B cell (primary cell): ENCODE results near the gene COQ8A. TPM values are rescaled to one million over a fixed set of nuclear protein-coding genes. Genes with fewer than 3 reads are reported as not detected.

Source experiments
- ATAC-seq: fragments of 200-7000 bp; cut with Tn5 transposase; one replicate; pipeline ENCODE4 v1.10.0; 2021; ENCODE audit warnings: low read depth, mild to moderate bottlenecking, moderate number of reproducible peaks, moderate library complexity
- CTCF ChIA-PET: fragments of 350-600 bp; sonication (Branson Sonifier 250); formaldehyde crosslinking; loops from one replicate; lab custom pipeline; 2021; ENCODE audit warnings: antibody characterized with exemption, inconsistent platforms; lab: Charles Lee
- POLR2A ChIA-PET: fragments of 350-600 bp; sonication (Branson Sonifier 250); formaldehyde crosslinking; loops from one replicate; lab custom pipeline; 2021; ENCODE audit warnings: antibody characterized with exemption; lab: Charles Lee
- DNase-seq: peaks from one replicate; pipeline ENCODE4 v3.0.0; 2013
- H2AFZ ChIP-seq: 2 replicates; pipeline ENCODE4 v1.6.1; 2012; ENCODE audit warnings: mild to moderate bottlenecking, low read depth, low read length; ENCODE audit not compliant: insufficient read depth, poor library complexity, severe bottlenecking
- H3K27ac ChIP-seq, 2 donors: 1 replicate in 1 of 2; 2 replicates in 1 of 2; pipeline ENCODE4 v1.5.1; 2012 to 2013; ENCODE audit warnings: low read length in 2 of 2, mild to moderate bottlenecking in 2 of 2, moderate library complexity in 1 of 2
- H3K27me3 ChIP-seq, 4 experiments: fragments of 200-600 bp in 1 of 4; sonication (generic) in 1 of 4; replicated peaks in 1 of 4; 1 replicate in 2 of 4; 2 replicates in 2 of 4; pipeline versions ENCODE4 v1.6.1 to v1.7.0; 2013 to 2016; ENCODE audit warnings: low read length in 3 of 4, mild to moderate bottlenecking in 2 of 4, mixed read lengths in 1 of 4, moderate library complexity in 1 of 4; ENCODE audit not compliant: insufficient read depth in 4 of 4, control insufficient read depth in 3 of 4; ENCODE audit errors: control extremely low read depth in 1 of 4
- H3K36me3 ChIP-seq, 2 experiments: replicated peaks in 1 of 2; 1 replicate in 1 of 2; 2 replicates in 1 of 2; pipeline versions ENCODE4 v1.6.1 to v1.7.1; 2013; ENCODE audit warnings: low read length in 1 of 2; ENCODE audit not compliant: insufficient read depth in 2 of 2, control insufficient read depth in 1 of 2; ENCODE audit errors: control extremely low read depth in 1 of 2, extremely low read depth in 1 of 2
- H3K4me1 ChIP-seq, 2 donors: fragments of 200-600 bp in 1 of 2; sonication (generic) in 1 of 2; 1 replicate in 1 of 2; 2 replicates in 1 of 2; pipeline versions ENCODE4 v1.5.1 to v1.6.1; 2013 to 2017; ENCODE audit warnings: low read length in 2 of 2; ENCODE audit not compliant: control insufficient read depth in 2 of 2, insufficient read depth in 2 of 2
- H3K4me2 ChIP-seq: replicated peaks from 2 replicates; pipeline ENCODE3; 2012; ENCODE audit warnings: mild to moderate bottlenecking, low read depth, low read length; ENCODE audit not compliant: poor library complexity, severe bottlenecking
- H3K4me3 ChIP-seq, 5 experiments: fragments of 200-600 bp in 1 of 5; sonication (generic) in 1 of 5; 1 replicate in 3 of 5; 2 replicates in 2 of 5; pipeline versions ENCODE4 v1.5.1 to v1.7.0; 2011 to 2016; ENCODE audit warnings: low read length in 4 of 5, mild to moderate bottlenecking in 4 of 5, low read depth in 2 of 5, control low read depth in 1 of 5, moderate library complexity in 1 of 5; ENCODE audit not compliant: insufficient read depth in 1 of 5; ENCODE audit errors: control extremely low read depth in 1 of 5, extremely low read depth in 1 of 5
- H3K79me2 ChIP-seq: fragments of 200-600 bp; sonication (generic); one replicate; pipeline ENCODE4 v1.6.0; 2016; ENCODE audit warnings: low read length; ENCODE audit not compliant: control insufficient read depth, insufficient read depth
- H3K9ac ChIP-seq: fragments of 200-600 bp; sonication (generic); 2 replicates; pipeline ENCODE4 v1.6.1; 2017; ENCODE audit warnings: mild to moderate bottlenecking, low read length, moderate library complexity
- H3K9me3 ChIP-seq, 3 donors: one replicate each; pipeline versions ENCODE4 v1.6.1 to v1.7.1; 2013; ENCODE audit warnings: low read length in 2 of 3; ENCODE audit not compliant: control insufficient read depth in 2 of 3, insufficient read depth in 1 of 3; ENCODE audit errors: control extremely low read depth in 1 of 3
- H4K20me1 ChIP-seq: 2 replicates; pipeline ENCODE4 v1.6.0; 2012; ENCODE audit warnings: mild to moderate bottlenecking, low read length; ENCODE audit not compliant: insufficient read depth, control insufficient read depth, poor library complexity, severe bottlenecking
- H3K27ac Mint-ChIP-seq: one replicate; pipeline ENCODE4 v1.8.0; 2021; ENCODE audit warnings: mixed read lengths
- H3K27me3 Mint-ChIP-seq: one replicate; pipeline ENCODE4 v1.8.0; 2021; ENCODE audit warnings: mixed read lengths
- H3K4me1 Mint-ChIP-seq: one replicate; pipeline ENCODE4 v1.8.0; 2021; ENCODE audit warnings: mixed read lengths
- H3K4me3 Mint-ChIP-seq: one replicate; pipeline ENCODE4 v1.8.0; 2021; ENCODE audit warnings: mixed read lengths
- H3K9me3 Mint-ChIP-seq: one replicate; pipeline ENCODE4 v1.8.0; 2022; ENCODE audit warnings: mixed read lengths; ENCODE audit not compliant: insufficient read depth
- CTCF ChIP-seq: fragments of 200-600 bp; IDR thresholded peaks from one replicate; pipeline ENCODE4 v1.8.0; 2022; ENCODE audit warnings: antibody characterized with exemption, mild to moderate bottlenecking
- EZH2 ChIP-seq: IDR thresholded peaks from 2 replicates; pipeline ENCODE4 v1.6.1; 2012; ENCODE audit warnings: borderline replicate concordance, low read depth, mild to moderate bottlenecking, moderate library complexity, low read length; ENCODE audit not compliant: insufficient read depth, poor library complexity, severe bottlenecking
- WGBS: methylation state at CpG from one replicate; pipeline ENCODE4 v1.1.5; 2013; ENCODE audit warnings: missing lambda C conversion rate; ENCODE audit not compliant: insufficient coverage; 5-methylcytosine and 5-hydroxymethylcytosine counted together
- intact Hi-C: fragments of 100-400 bp; cut with micrococcal nuclease; formaldehyde crosslinking; loops from one replicate; pipeline ENCODE4 v1.10.0; 2022
- polyA plus RNA-seq: library from polyadenylated mRNA; depleted of rRNA; stranded (reverse); fragments of >200 nt; gene quantifications from 2 replicates; pipeline ENCODE4 v1.2.3, GENCODE V29; 2012
- total RNA-seq, 2 donors: library from RNA; stranded (reverse); fragments of 120-200 nt in 1 of 2; gene quantifications; 1 replicate in 1 of 2; 2 replicates in 1 of 2; pipeline versions ENCODE4 v1.2.3 to v1.2.4, GENCODE V29; 2013 to 2022

Gene COQ8A
- total and polyA plus RNA-seq, 2 donors (not counting 1 experiment from before 2014, with no cell fraction given): 44.3 to 58.2 TPM

DNA sequence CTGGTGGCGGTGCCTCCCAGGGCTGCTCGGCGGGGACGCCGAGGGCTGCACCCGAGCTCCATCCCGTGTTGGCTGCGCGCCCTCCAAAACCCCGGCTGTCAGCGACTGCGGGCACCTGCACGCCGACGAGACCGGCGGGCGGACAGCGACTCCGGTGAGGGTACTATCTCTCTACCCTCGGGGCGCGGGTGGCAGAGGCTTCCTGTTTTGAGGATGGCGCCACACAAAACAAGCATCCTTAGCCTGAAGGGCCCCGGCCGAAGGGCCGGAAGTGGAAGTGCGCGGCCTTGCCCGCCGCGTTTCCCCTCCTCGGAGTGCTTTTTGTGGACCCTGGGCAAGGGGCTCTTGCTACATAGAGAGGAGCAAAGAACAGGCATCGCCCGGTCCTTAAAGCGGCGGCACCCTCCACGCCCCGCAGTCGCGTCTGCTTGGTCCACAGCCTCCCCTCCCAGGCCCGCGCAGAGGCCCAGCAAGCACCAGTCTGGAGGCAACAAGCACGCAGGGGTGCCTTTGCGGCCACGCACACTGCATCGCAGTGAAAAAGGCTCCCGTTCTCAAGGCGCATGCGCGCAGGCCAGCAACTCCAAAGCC, 561 bp upstream of the COQ8A start:
- H3K4me1 Mint-ChIP-seq: peaks cover 56% of the 10 kb centered on the region

More for the DNA sequence above, 561 bp upstream of the COQ8A start:
- peaks cover 39% of the 10 kb centered on the region for H4K20me1 ChIP-seq
- H3K27me3 ChIP-seq: no peaks in the 10 kb centered on the region
- Mint-ChIP-seq H3K27me3 (no peaks in the 10 kb centered on the region), H3K27ac (peak overlapping the region; percentile 99), H3K4me3 (peak overlapping the region; percentile 95), H3K9me3 (peaks cover 7% of the 10 kb centered on the region)
- no peak for TF ChIP-seq CTCF
- no peak for TF ChIP-seq EZH2
- H3K9ac ChIP-seq: peak overlapping the region; percentile 83
- peak overlapping the region; percentile 99 for H2AFZ ChIP-seq
- ATAC-seq (peak; percentile 31), DNase-seq (no peak)
- ChIA-PET CTCF (interaction anchor here (0.7 to 1.6 kb wide), 5 partner anchors 12 to 1227 kb away, joined by 3 to 4 read pairs (median 3); partner anchors contain the start of genes PARP1 and PSEN2), POLR2A (interaction anchor here (0.5 to 1.9 kb wide), 8 partner anchors 11 to 534 kb away, joined by 3 to 5 read pairs (median 3); partner anchors contain the start of gene PSEN2)
- peak overlapping the region; percentile 86 to 94 for H3K27ac ChIP-seq
- H3K36me3 ChIP-seq: no peaks in the 10 kb centered on the region
- peaks cover 4 to 14% (median 4%) of the 10 kb centered on the region in 3 donors for H3K9me3 ChIP-seq
- H3K4me1 ChIP-seq: peaks cover 27 to 35% of the 10 kb centered on the region in 2 donors
- WGBS: under 1% methylated on average over 51 of the region's 51 CpGs
- peak overlapping the region; percentile 69 to 86 (median 78) for H3K4me3 ChIP-seq
- H3K4me2 ChIP-seq: peak overlapping the region; percentile 80
- intact Hi-C loops: loop anchor here (1.0 to 2.0 kb wide), 4 partner anchors 57 to 313 kb away; partner anchors contain the start of gene PSEN2
- H3K79me2 ChIP-seq: peaks cover 44% of the 10 kb centered on the region
